ENCODE data around the gene ANKS6. TPM values are rescaled to one million over a fixed set of nuclear protein-coding genes. Genes with fewer than 3 reads are reported as not detected.

The ANKS6 gene
- total RNA-seq, 2 experiments from 2014 or later = 11.8 to 12.2 TPM

DNA sequence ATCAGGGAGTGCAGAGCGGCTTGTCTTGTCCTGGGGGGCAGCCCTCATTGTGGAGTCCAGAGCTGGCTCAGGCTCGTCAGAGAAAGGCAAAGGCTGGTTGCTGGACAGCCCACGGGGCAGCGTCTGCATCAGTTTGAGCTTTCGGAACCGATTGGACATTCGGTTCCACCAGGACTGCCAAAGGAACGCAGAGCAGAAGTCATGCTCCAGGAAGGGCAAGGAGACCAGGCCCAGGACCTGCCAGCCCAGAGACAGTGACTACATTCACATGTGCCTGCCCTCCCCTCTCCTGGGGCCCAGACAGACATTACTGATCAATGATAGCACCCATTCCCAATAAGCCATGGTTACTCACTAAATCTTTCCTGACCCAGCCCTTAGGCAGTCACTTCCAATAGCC, 18.1 kb downstream of the ANKS6 start:
- no peaks in the 10 kb centered on the region for H3K4me1 Mint-ChIP-seq (ENCODE audit: low read depth)

DNA sequence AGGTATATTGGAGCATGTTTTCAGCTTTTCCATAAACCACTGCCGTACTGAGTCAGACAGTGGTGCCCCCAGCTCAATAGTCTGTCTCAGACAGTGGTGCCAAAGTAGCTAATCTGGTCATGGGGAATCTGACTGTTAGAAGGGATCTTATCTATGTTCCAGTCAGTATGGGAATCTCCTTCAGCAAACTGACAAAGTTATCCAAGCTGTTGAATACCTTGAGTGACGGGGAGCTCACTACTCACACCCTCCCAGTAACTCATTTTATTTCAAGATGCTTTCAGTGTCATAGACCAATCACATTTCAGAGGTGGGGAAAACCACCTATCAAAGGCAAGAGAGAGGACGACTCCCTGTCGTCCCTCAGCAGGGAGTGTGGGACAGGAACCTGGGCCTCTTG, 18.7 kb downstream of the ANKS6 start:
- H3K27me3 Mint-ChIP-seq = no peaks in the 10 kb centered on the region
- no peak overlapping the region for H3K4me3 ChIP-seq (ENCODE audit: low read length)
- intact Hi-C loops (cut with DNase I, micrococcal nuclease) = loop anchor here (5.0 kb wide), 3 partner anchors 460 to 1065 kb away; no protein-coding TSS in a partner anchor
- DNase-seq = no peak
- POLR2A ChIA-PET = no interaction called here
- no peak for ATAC-seq (ENCODE audit: poor library complexity)
- no peak overlapping the region for H3K27ac Mint-ChIP-seq
- H3K4me1 Mint-ChIP-seq (ENCODE audit: low read depth) = no peaks in the 10 kb centered on the region
- TF ChIP-seq, protein P1, sequence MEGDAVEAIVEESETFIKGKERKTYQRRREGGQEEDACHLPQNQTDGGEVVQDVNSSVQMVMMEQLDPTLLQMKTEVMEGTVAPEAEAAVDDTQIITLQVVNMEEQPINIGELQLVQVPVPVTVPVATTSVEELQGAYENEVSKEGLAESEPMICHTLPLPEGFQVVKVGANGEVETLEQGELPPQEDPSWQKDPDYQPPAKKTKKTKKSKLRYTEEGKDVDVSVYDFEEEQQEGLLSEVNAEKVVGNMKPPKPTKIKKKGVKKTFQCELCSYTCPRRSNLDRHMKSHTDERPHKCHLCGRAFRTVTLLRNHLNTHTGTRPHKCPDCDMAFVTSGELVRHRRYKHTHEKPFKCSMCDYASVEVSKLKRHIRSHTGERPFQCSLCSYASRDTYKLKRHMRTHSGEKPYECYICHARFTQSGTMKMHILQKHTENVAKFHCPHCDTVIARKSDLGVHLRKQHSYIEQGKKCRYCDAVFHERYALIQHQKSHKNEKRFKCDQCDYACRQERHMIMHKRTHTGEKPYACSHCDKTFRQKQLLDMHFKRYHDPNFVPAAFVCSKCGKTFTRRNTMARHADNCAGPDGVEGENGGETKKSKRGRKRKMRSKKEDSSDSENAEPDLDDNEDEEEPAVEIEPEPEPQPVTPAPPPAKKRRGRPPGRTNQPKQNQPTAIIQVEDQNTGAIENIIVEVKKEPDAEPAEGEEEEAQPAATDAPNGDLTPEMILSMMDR (IDR thresholded peaks at IDR 0.05) = no peak
- peaks cover 23% of the 10 kb centered on the region for H3K36me3 ChIP-seq (ENCODE audit: insufficient read depth, low read length)
- no peaks in the 10 kb centered on the region for H3K9me3 Mint-ChIP-seq
- H3K27ac ChIP-seq (ENCODE audit: low read depth in 1 of 2, low read length in 2 of 2) = no peak overlapping the region
- no peak overlapping the region for H3K4me3 Mint-ChIP-seq
- H3K36me3 Mint-ChIP-seq (ENCODE audit: low read depth) = peaks cover 40% of the 10 kb centered on the region
- H3K4me1 ChIP-seq (ENCODE audit: insufficient read depth, low read length) = no peaks in the 10 kb centered on the region
- no peaks in the 10 kb centered on the region for H3K27me3 ChIP-seq (ENCODE audit: control insufficient read depth in 1 of 2, insufficient read depth in 2 of 2, low read length in 2 of 2)
- H3K9me3 ChIP-seq (ENCODE audit: control insufficient read depth in 1 of 2, insufficient read depth in 1 of 2, low read length in 2 of 2) = no peaks in the 10 kb centered on the region
- CTCF ChIA-PET = no interaction called here

More for the DNA sequence above, 18.1 kb downstream of the ANKS6 start:
- H3K4me3 ChIP-seq (ENCODE audit: low read length) = no peak overlapping the region
- no peak overlapping the region for H3K4me3 Mint-ChIP-seq
- ChIA-PET POLR2A (no interaction called here), CTCF (no interaction called here)
- no peaks in the 10 kb centered on the region for H3K4me1 ChIP-seq (ENCODE audit: insufficient read depth, low read length)
- H3K9me3 Mint-ChIP-seq = no peaks in the 10 kb centered on the region
- TF ChIP-seq, protein P1 (IDR thresholded peaks at IDR 0.05) = no peak
- H3K27ac ChIP-seq (ENCODE audit: low read depth in 1 of 2, low read length in 2 of 2) = no peak overlapping the region
- ATAC-seq (ENCODE audit: poor library complexity) = no peak
- no peak overlapping the region for H3K27ac Mint-ChIP-seq
- H3K27me3 ChIP-seq (ENCODE audit: control insufficient read depth in 1 of 2, insufficient read depth in 2 of 2, low read length in 2 of 2) = no peaks in the 10 kb centered on the region
- H3K36me3 ChIP-seq (ENCODE audit: insufficient read depth, low read length) = peaks cover 18% of the 10 kb centered on the region
- intact Hi-C loops (cut with DNase I, micrococcal nuclease) = loop anchor here (5.0 kb wide), 3 partner anchors 461 to 1066 kb away; no protein-coding TSS in a partner anchor
- DNase-seq = no peak
- H3K36me3 Mint-ChIP-seq (ENCODE audit: low read depth) = peaks cover 37% of the 10 kb centered on the region
- H3K27me3 Mint-ChIP-seq = no peaks in the 10 kb centered on the region
- H3K9me3 ChIP-seq (ENCODE audit: control insufficient read depth in 1 of 2, insufficient read depth in 1 of 2, low read length in 2 of 2) = no peaks in the 10 kb centered on the region

DNA sequence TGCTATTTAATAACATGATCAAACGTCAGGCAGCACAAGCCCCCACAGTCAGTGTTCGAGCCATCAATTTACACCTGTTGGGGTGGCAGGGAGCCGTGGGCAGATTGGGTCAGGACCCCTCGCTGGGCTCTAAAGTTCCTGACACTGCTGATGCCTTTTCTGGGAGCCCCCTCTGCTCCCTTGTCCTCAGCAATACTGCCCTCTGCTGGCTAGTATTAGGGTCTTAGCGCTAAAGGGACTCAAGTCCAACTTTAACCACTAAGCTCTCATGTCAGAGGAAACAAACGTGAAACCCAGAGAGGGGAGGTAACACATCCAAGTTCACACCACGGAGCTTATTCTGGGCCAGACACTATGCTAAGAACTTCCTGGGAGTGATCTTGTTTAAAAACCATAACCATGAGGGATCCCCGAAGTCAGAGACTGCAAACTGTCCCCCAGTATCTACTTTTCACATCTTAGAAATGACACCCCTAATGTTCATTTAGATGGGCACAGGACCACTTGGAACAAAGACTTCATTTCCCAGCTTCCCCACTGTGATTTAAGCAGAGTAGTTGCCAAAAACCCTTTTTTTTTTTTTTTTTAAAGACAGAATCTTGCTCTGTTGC, 20.4 kb downstream of the ANKS6 start:
- H3K9me3 Mint-ChIP-seq = no peaks in the 10 kb centered on the region

More for the DNA sequence above, 20.4 kb downstream of the ANKS6 start:
- TF ChIP-seq, protein P1 (IDR thresholded peaks at IDR 0.05) = peak; percentile 33
- H3K27me3 ChIP-seq (ENCODE audit: control insufficient read depth in 1 of 2, insufficient read depth in 2 of 2, low read length in 2 of 2) = no peaks in the 10 kb centered on the region
- Mint-ChIP-seq H3K4me1 (ENCODE audit: low read depth) (no peaks in the 10 kb centered on the region), H3K27ac (no peak overlapping the region), H3K36me3 (ENCODE audit: low read depth) (peaks cover 41% of the 10 kb centered on the region), H3K4me3 (no peak overlapping the region), H3K27me3 (no peaks in the 10 kb centered on the region)
- intact Hi-C loops (cut with DNase I, micrococcal nuclease) = loop anchor here (5.0 kb wide), 3 partner anchors 459 to 1064 kb away; no protein-coding TSS in a partner anchor
- H3K27ac ChIP-seq (ENCODE audit: low read depth in 1 of 2, low read length in 2 of 2) = no peak overlapping the region
- ChIA-PET POLR2A (no interaction called here), CTCF (interaction anchor here (0.5 to 0.9 kb wide), 2 partner anchors 456 to 519 kb away, joined by 3 read pairs; no protein-coding TSS in a partner anchor)
- H3K36me3 ChIP-seq (ENCODE audit: insufficient read depth, low read length) = peaks cover 29% of the 10 kb centered on the region
- no peaks in the 10 kb centered on the region for H3K9me3 ChIP-seq (ENCODE audit: control insufficient read depth in 1 of 2, insufficient read depth in 1 of 2, low read length in 2 of 2)
- no peak overlapping the region for H3K4me3 ChIP-seq (ENCODE audit: low read length)
- DNase-seq (peak in 5 of 14 experiments; percentile 8 to 63 (median 40)), ATAC-seq (ENCODE audit: poor library complexity) (peak; percentile 34)
- H3K4me1 ChIP-seq (ENCODE audit: insufficient read depth, low read length) = no peaks in the 10 kb centered on the region

Measured in CD4-positive, alpha-beta T cell (primary cell).